IMR-90 (cell line): ENCODE measurements around the gene GRM8. TPM values are rescaled to one million over a fixed set of nuclear protein-coding genes. Genes with fewer than 3 reads are reported as not detected.

Experiments
- ATAC-seq: fragments of 200-7000 bp; cut with Tn5 transposase; 2 replicates; pipeline ENCODE4 v1.9.1; 2020; ENCODE audit warnings: low read depth, mild to moderate bottlenecking, moderate library complexity
- BruUV-seq: library from RNA; stranded (reverse); fragments of 400-500 nt; replicated peaks from 2 replicates; lab custom pipeline; 2021; lab: Mats Ljungman, UMichigan
- CTCF ChIA-PET: fragments of 300-600 bp; formaldehyde crosslinking; extraction: SDS; loops from one replicate; lab custom pipeline; 2021; ENCODE audit warnings: antibody characterized with exemption; lab: Yijun Ruan, JAX
- POLR2A ChIA-PET: fragments of 300-600 bp; sonication (Branson Sonifier 250); formaldehyde crosslinking; loops from one replicate; lab custom pipeline; 2022; ENCODE audit warnings: antibody characterized with exemption; ENCODE audit not compliant: unreplicated experiment; lab: Charles Lee
- DNase-seq: peaks from one replicate; pipeline ENCODE4 v3.0.0; 2013
- H2AFZ ChIP-seq: replicated peaks from 2 replicates; pipeline ENCODE3; 2013; ENCODE audit warnings: low read length, mild to moderate bottlenecking; ENCODE audit not compliant: poor library complexity
- H2AK5ac ChIP-seq: 2 replicates; pipeline ENCODE4 v1.6.1; 2013; ENCODE audit warnings: low read depth, low read length, inconsistent platforms
- H2AK9ac ChIP-seq: replicated peaks from 2 replicates; pipeline ENCODE3; 2013; ENCODE audit warnings: mild to moderate bottlenecking, low read depth, low read length, moderate library complexity; ENCODE audit not compliant: poor library complexity
- H2BK120ac ChIP-seq: 2 replicates; pipeline ENCODE4 v1.6.1; 2013; ENCODE audit warnings: low read depth, low read length, inconsistent platforms
- H2BK15ac ChIP-seq: 3 replicates; pipeline ENCODE4 v1.6.1; 2013; ENCODE audit warnings: low read depth, low read length, inconsistent platforms
- H2BK20ac ChIP-seq: 2 replicates; pipeline ENCODE4 v1.6.1; 2013; ENCODE audit warnings: low read depth, mild to moderate bottlenecking, inconsistent platforms, low read length, moderate library complexity
- H2BK5ac ChIP-seq: 2 replicates; pipeline ENCODE4 v1.6.1; 2013; ENCODE audit warnings: mild to moderate bottlenecking, low read depth, low read length, inconsistent platforms; ENCODE audit not compliant: poor library complexity, severe bottlenecking
- H3K14ac ChIP-seq: replicated peaks from 2 replicates; pipeline ENCODE4 v1.6.1; 2013; ENCODE audit warnings: low read depth, low read length, inconsistent platforms
- H3K18ac ChIP-seq: 2 replicates; pipeline ENCODE4 v1.6.1; 2013; ENCODE audit warnings: low read depth, low read length, control low read depth
- H3K23ac ChIP-seq: 2 replicates; pipeline ENCODE4 v1.6.1; 2013; ENCODE audit warnings: low read depth, low read length, inconsistent platforms
- H3K27ac ChIP-seq: 2 replicates; pipeline ENCODE4 v1.5.1; 2013; ENCODE audit warnings: mild to moderate bottlenecking, control low read depth, low read length; ENCODE audit not compliant: insufficient read depth
- H3K27me3 ChIP-seq: 2 replicates; pipeline ENCODE4 v1.6.1; 2013; ENCODE audit warnings: low read length; ENCODE audit not compliant: control insufficient read depth, insufficient read depth
- H3K36me3 ChIP-seq: 2 replicates; pipeline ENCODE4 v1.6.1; 2013; ENCODE audit warnings: low read length, mixed read lengths; ENCODE audit not compliant: control insufficient read depth, insufficient read depth
- H3K4ac ChIP-seq: 2 replicates; pipeline ENCODE4 v1.6.1; 2013; ENCODE audit warnings: low read depth, low read length, inconsistent platforms
- H3K4me1 ChIP-seq: 2 replicates; pipeline ENCODE4 v1.6.1; 2013; ENCODE audit warnings: low read length, mixed read lengths; ENCODE audit not compliant: control insufficient read depth, insufficient read depth
- H3K4me2 ChIP-seq: 2 replicates; pipeline ENCODE4 v1.6.1; 2013; ENCODE audit warnings: low read depth, mild to moderate bottlenecking, control low read depth, low read length, moderate library complexity
- H3K4me3 ChIP-seq: 2 replicates; pipeline ENCODE4 v1.5.1; 2013; ENCODE audit warnings: low read depth, mild to moderate bottlenecking, control low read depth, low read length, moderate library complexity; ENCODE audit not compliant: insufficient read depth
- H3K56ac ChIP-seq: 2 replicates; pipeline ENCODE4 v1.6.1; 2013; ENCODE audit warnings: low read length, inconsistent platforms; ENCODE audit not compliant: insufficient read depth; ENCODE audit errors: extremely low read depth
- H3K79me1 ChIP-seq, 2 experiments: 2 replicates each; pipeline ENCODE4 v1.6.1; 2013; ENCODE audit warnings: low read length in 2 of 2, inconsistent platforms in 1 of 2, low read depth in 1 of 2
- H3K9ac ChIP-seq: 2 replicates; pipeline ENCODE4 v1.6.1; 2013; ENCODE audit warnings: low read depth, low read length, control low read depth
- H3K9me1 ChIP-seq: 2 replicates; pipeline ENCODE4 v1.6.1; 2013; ENCODE audit warnings: low read length, inconsistent platforms; ENCODE audit not compliant: insufficient read depth
- H3K9me3 ChIP-seq: 2 replicates; pipeline ENCODE4 v1.6.1; 2013; ENCODE audit warnings: low read length; ENCODE audit not compliant: control insufficient read depth, insufficient read depth
- H4K20me1 ChIP-seq: 2 replicates; pipeline ENCODE4 v1.6.1; 2013; ENCODE audit warnings: low read length, inconsistent platforms; ENCODE audit not compliant: insufficient read depth
- H4K5ac ChIP-seq: 2 replicates; pipeline ENCODE4 v1.6.1; 2013; ENCODE audit warnings: mild to moderate bottlenecking, low read depth, low read length, control low read depth
- H4K8ac ChIP-seq, 2 experiments: 2 replicates each; pipeline ENCODE4 v1.6.1; 2013; ENCODE audit warnings: low read depth in 2 of 2, low read length in 2 of 2, control low read depth in 1 of 2, inconsistent platforms in 1 of 2
- H4K91ac ChIP-seq: 2 replicates; pipeline ENCODE4 v1.6.1; 2013; ENCODE audit warnings: low read depth, low read length, inconsistent platforms; ENCODE audit not compliant: insufficient read depth
- BHLHE40 ChIP-seq: fragments of 150-350 bp; IDR thresholded peaks from 2 replicates; pipeline ENCODE4 v1.6.1; 2016; ENCODE audit warnings: mild to moderate bottlenecking, low read depth, low read length
- CEBPB ChIP-seq: IDR thresholded peaks from 2 replicates; pipeline ENCODE4 v1.6.1; 2012; ENCODE audit warnings: low read depth, low read length, improper control_type of control experiment
- CHD1 ChIP-seq: IDR thresholded peaks from 2 replicates; pipeline ENCODE4 v1.6.1; 2012; ENCODE audit warnings: low read depth, low read length, improper control_type of control experiment
- ELK1 ChIP-seq: fragments of 150-350 bp; IDR thresholded peaks from 2 replicates; pipeline ENCODE4 v1.6.1; 2016; ENCODE audit warnings: low read depth, mild to moderate bottlenecking, low read length, moderate library complexity, borderline replicate concordance
- FOS ChIP-seq: fragments of 150-350 bp; IDR thresholded peaks from 2 replicates; pipeline ENCODE4 v1.6.1; 2016; ENCODE audit warnings: low read depth, low read length
- MAFK ChIP-seq: IDR thresholded peaks from 2 replicates; pipeline ENCODE4 v1.6.1; 2012; ENCODE audit warnings: low read depth, low read length, improper control_type of control experiment
- MAZ ChIP-seq: IDR thresholded peaks from 2 replicates; pipeline ENCODE4 v1.6.1; 2012; ENCODE audit warnings: low read depth, mild to moderate bottlenecking, low read length, improper control_type of control experiment, moderate library complexity, borderline replicate concordance
- MXI1 ChIP-seq: IDR thresholded peaks from 2 replicates; pipeline ENCODE4 v1.6.1; 2012; ENCODE audit warnings: low read depth, mild to moderate bottlenecking, low read length, moderate library complexity, borderline replicate concordance
- NFE2L2 ChIP-seq: fragments of 150-350 bp; IDR thresholded peaks from 2 replicates; pipeline ENCODE4 v1.6.1; 2016; ENCODE audit warnings: low read depth, mild to moderate bottlenecking, low read length
- POLR2A ChIP-seq: IDR thresholded peaks from 2 replicates; pipeline ENCODE4 v1.6.1; 2012; ENCODE audit warnings: mild to moderate bottlenecking, low read depth, low read length
- RAD21 ChIP-seq: IDR thresholded peaks from 2 replicates; pipeline ENCODE4 v1.6.1; 2012; ENCODE audit warnings: low read length, improper control_type of control experiment
- RCOR1 ChIP-seq: IDR thresholded peaks from 2 replicates; pipeline ENCODE4 v1.6.1; 2012; ENCODE audit warnings: mild to moderate bottlenecking, low read length, improper control_type of control experiment; ENCODE audit not compliant: insufficient replicate concordance
- RFX5 ChIP-seq: IDR thresholded peaks from 2 replicates; pipeline ENCODE4 v1.8.0; 2012; ENCODE audit warnings: low read depth, mild to moderate bottlenecking, low read length, moderate library complexity
- SMC3 ChIP-seq: fragments of 150-350 bp; IDR thresholded peaks from 2 replicates; pipeline ENCODE4 v1.6.1; 2016; ENCODE audit warnings: low read depth, mild to moderate bottlenecking, antibody characterized with exemption, low read length, moderate library complexity
- USF2 ChIP-seq: fragments of 150-350 bp; IDR thresholded peaks from 2 replicates; pipeline ENCODE4 v1.6.1; 2017; ENCODE audit warnings: mild to moderate bottlenecking, antibody characterized with exemption, low read length, low read depth
- WGBS, 2 experiments: methylation state at CpG; one replicate each; pipeline versions ENCODE4 v1.1.5 to v1.1.7; 2013; ENCODE audit warnings: missing lambda C conversion rate in 2 of 2; ENCODE audit not compliant: insufficient read length in 1 of 2; ENCODE audit errors: extremely low coverage in 2 of 2; 5-methylcytosine and 5-hydroxymethylcytosine counted together
- dilution Hi-C: fragments of 300-500 bp; cut with HindIII; formaldehyde crosslinking; loops from one replicate; pipeline ENCODE4 v1.14.3; 2018; ENCODE audit warnings: low sequenced_read_pairs; ENCODE audit not compliant: unreplicated experiment
- in situ Hi-C: fragments of 300-500 bp; cut with MboI; formaldehyde crosslinking; loops from 3 replicates; pipeline ENCODE4 v1.14.3; 2019; ENCODE audit warnings: low sequenced_read_pairs, inconsistent platforms, mixed read lengths
- intact Hi-C: fragments of 100-400 bp; cut with micrococcal nuclease; formaldehyde crosslinking; loops from 2 replicates; pipeline ENCODE4 v1.10.0; 2022
- polyA plus RNA-seq, 3 experiments: library from polyadenylated mRNA; depleted of rRNA; stranded (reverse); fragments of >200 nt; gene quantifications; 2 replicates each; pipeline ENCODE4 v1.2.3, GENCODE V29; 2012; ENCODE audit warnings: low replicate concordance in 1 of 3
- total RNA-seq: library from RNA; depleted of rRNA; stranded (reverse); fragments of >200 nt; gene quantifications from 2 replicates; pipeline ENCODE4 v1.2.3, GENCODE V29; 2012

GRM8 gene
- total and polyA plus RNA-seq, 2 of the 4 experiments (the other 2 are of a cell fraction), result not detected

- TF ChIP-seq SMC3, result no peak
- no peak for TF ChIP-seq MAZ
These were observed 1.0 kb downstream of the GRM8 start (continued) for GRCh38 chr7:127251465-127252376.

- Histone ChIP-seq H4K20me1 (no peaks in the 10 kb centered on the region), H2BK5ac (no peak overlapping the region), H4K91ac (no peak overlapping the region), H3K27me3 (peaks cover 42% of the 10 kb centered on the region), H2BK15ac (no peak overlapping the region), H3K56ac (no peak overlapping the region), H3K36me3 (no peaks in the 10 kb centered on the region), H3K14ac (no peak overlapping the region), H3K4ac (no peak overlapping the region), H2AFZ (no peak overlapping the region), H3K9ac (no peak overlapping the region), H3K23ac (no peak overlapping the region), H2BK20ac (no peak overlapping the region), H2BK120ac (no peak overlapping the region), H3K18ac (no peak overlapping the region), H4K8ac (no peak overlapping the region), H3K4me3 (no peak overlapping the region), H2AK5ac (no peak overlapping the region), H3K9me1 (no peaks in the 10 kb centered on the region), H3K4me1 (peaks cover 6% of the 10 kb centered on the region; the same call in 1 of the 2 replicates), H3K9me3 (no peaks in the 10 kb centered on the region), H4K5ac (no peak overlapping the region), H2AK9ac (no peak overlapping the region), H3K79me1 (no peaks in the 10 kb centered on the region), H3K4me2 (no peak overlapping the region), H3K27ac (no peak overlapping the region)
- intact Hi-C loops, result no loop called here
- ATAC-seq, result no peak
- no peak for DNase-seq
- in situ Hi-C loops, result no loop called here
- WGBS, 2 experiments, result 5% methylated on average over 7 of the region's 23 CpGs; no CpG with 5 or more reads in 1 of the 2 experiments
- BruUV-seq, result no TSS peak
- dilution Hi-C loops, result no loop called here
- no peak for TF ChIP-seq MXI1
- no peak for TF ChIP-seq RFX5
- TF ChIP-seq RAD21, result no peak
- TF ChIP-seq USF2, result no peak
- TF ChIP-seq BHLHE40, result no peak
- TF ChIP-seq FOS, result no peak
- TF ChIP-seq MAZ, result no peak
- TF ChIP-seq RCOR1, result no peak
- no peak for TF ChIP-seq CHD1
- no peak for TF ChIP-seq ELK1
- no peak for TF ChIP-seq CEBPB
- TF ChIP-seq MAFK, result no peak
- no peak for TF ChIP-seq SMC3
- no peak for TF ChIP-seq NFE2L2
- TF ChIP-seq POLR2A, result no peak
- ChIA-PET CTCF (no interaction called here), POLR2A (no interaction called here)
These were observed 1.7 kb downstream of the GRM8 start for GRCh38 chr7:127251036-127251464.
